SU-DHL-6 (cell line): ENCODE data around the gene WAC.

Experiments
- EZH2phosphoT487 ChIP-seq: fragments of 200-600 bp; sonication (generic), shearing (Covaris generic); conservative IDR thresholded peaks from 2 replicates; pipeline ENCODE4 v1.6.1; 2018; ENCODE audit warnings: mild to moderate bottlenecking, antibody characterized with exemption, low read length, moderate library complexity, mixed read lengths
- TF ChIP-seq, protein P1 (sequence below): fragments of 200-600 bp; sonication (generic); IDR thresholded peaks from one replicate; pipeline ENCODE4 v1.5.1; 2017; ENCODE audit warnings: antibody characterized with exemption, mild to moderate bottlenecking, low read length, moderate library complexity; ENCODE audit not compliant: insufficient read depth, poor library complexity, severe bottlenecking

DNA sequence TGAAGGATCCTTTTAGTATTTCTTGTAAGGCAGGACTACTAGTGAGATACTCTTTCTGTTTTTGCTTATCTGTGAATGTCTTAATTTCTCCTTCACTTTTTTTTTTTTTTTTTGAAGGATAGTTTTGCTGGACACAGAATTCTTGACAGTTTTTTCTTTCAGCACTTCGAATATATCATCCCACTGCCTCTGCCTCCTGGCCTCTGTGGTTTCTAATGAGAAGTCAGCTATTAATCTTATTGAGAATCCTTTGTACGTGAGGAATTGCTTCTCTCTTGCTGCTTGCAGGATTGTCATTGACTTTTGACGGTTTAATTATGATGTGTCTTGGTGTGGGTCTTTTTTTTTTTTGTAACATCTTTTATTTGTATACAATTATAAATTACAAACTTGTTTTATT is 12.6 kb upstream of the WAC start:
- TF ChIP-seq, protein P1, sequence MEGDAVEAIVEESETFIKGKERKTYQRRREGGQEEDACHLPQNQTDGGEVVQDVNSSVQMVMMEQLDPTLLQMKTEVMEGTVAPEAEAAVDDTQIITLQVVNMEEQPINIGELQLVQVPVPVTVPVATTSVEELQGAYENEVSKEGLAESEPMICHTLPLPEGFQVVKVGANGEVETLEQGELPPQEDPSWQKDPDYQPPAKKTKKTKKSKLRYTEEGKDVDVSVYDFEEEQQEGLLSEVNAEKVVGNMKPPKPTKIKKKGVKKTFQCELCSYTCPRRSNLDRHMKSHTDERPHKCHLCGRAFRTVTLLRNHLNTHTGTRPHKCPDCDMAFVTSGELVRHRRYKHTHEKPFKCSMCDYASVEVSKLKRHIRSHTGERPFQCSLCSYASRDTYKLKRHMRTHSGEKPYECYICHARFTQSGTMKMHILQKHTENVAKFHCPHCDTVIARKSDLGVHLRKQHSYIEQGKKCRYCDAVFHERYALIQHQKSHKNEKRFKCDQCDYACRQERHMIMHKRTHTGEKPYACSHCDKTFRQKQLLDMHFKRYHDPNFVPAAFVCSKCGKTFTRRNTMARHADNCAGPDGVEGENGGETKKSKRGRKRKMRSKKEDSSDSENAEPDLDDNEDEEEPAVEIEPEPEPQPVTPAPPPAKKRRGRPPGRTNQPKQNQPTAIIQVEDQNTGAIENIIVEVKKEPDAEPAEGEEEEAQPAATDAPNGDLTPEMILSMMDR: no peak
- TF ChIP-seq EZH2phosphoT487: no peak
